ENCODE results near the gene NWD2.

Gene NWD2

GRCh38 chr4:37436546-37436945 is 192.0 kb downstream of the NWD2 start:
- no peak overlapping the region for H3K27ac ChIP-seq (ENCODE audit: insufficient read depth in 1 of 2, low read depth in 1 of 2, low read length in 2 of 2, poor library complexity in 1 of 2, severe bottlenecking in 2 of 2)
- H3K27me3 ChIP-seq (replicated peaks in 2 of 5; ENCODE audit: control insufficient read depth in 4 of 5, insufficient read depth in 5 of 5, low read length in 4 of 5), result no peaks in the 10 kb centered on the region
- WGBS (ENCODE audit: insufficient coverage), result no CpG with 5 or more reads among the region's 1 CpG
- H3K36me3 ChIP-seq (ENCODE audit: control insufficient read depth in 4 of 4, insufficient read depth in 4 of 4, low read length in 3 of 4), result no peaks in the 10 kb centered on the region
- peaks cover 0 to 1% (median 0%) of the 10 kb centered on the region in 5 experiments for H3K9me3 ChIP-seq (ENCODE audit: control extremely low read depth in 1 of 5, control insufficient read depth in 4 of 5, insufficient read depth in 2 of 5, low read depth in 1 of 5, low read length in 4 of 5)
- ChIA-PET CTCF (no interaction called here), POLR2A (no interaction called here)
- no peaks in the 10 kb centered on the region for H3K4me1 ChIP-seq (ENCODE audit: control extremely low read depth in 1 of 4, control insufficient read depth in 4 of 4, insufficient read depth in 4 of 4, low read length in 3 of 4)
- no peak overlapping the region for H3K4me3 ChIP-seq (ENCODE audit: control insufficient read depth in 1 of 7, extremely low read depth in 1 of 7, insufficient read depth in 4 of 7, low read depth in 2 of 7, low read length in 6 of 7)
- DNase-seq, result no peak

- ChIA-PET POLR2A (no interaction called here), CTCF (no interaction called here)
- Histone ChIP-seq H3K27me3 (replicated peaks in 2 of 5; ENCODE audit: control insufficient read depth in 4 of 5, insufficient read depth in 5 of 5, low read length in 4 of 5) (no peaks in the 10 kb centered on the region), H3K27ac (ENCODE audit: insufficient read depth in 1 of 2, low read depth in 1 of 2, low read length in 2 of 2, poor library complexity in 1 of 2, severe bottlenecking in 2 of 2) (no peak overlapping the region), H3K4me1 (ENCODE audit: control extremely low read depth in 1 of 4, control insufficient read depth in 4 of 4, insufficient read depth in 4 of 4, low read length in 3 of 4) (no peaks in the 10 kb centered on the region), H3K36me3 (ENCODE audit: control insufficient read depth in 4 of 4, insufficient read depth in 4 of 4, low read length in 3 of 4) (no peaks in the 10 kb centered on the region), H3K9me3 (ENCODE audit: control extremely low read depth in 1 of 5, control insufficient read depth in 4 of 5, insufficient read depth in 2 of 5, low read depth in 1 of 5, low read length in 4 of 5) (peaks cover 0 to 1% (median 0%) of the 10 kb centered on the region in 5 experiments), H3K4me3 (ENCODE audit: control insufficient read depth in 1 of 7, extremely low read depth in 1 of 7, insufficient read depth in 4 of 7, low read depth in 2 of 7, low read length in 6 of 7) (no peak overlapping the region)
- WGBS (ENCODE audit: insufficient coverage), result 92% methylated on average over 2 of the region's 4 CpGs
- DNase-seq, result no peak
Measured at GRCh38 chr4:37437163-37437562, 192.6 kb downstream of the NWD2 start.

GRCh38 chr4:37438564-37439279 is 194.2 kb downstream of the NWD2 start:
- no peak overlapping the region for H3K27ac ChIP-seq (ENCODE audit: insufficient read depth in 1 of 2, low read depth in 1 of 2, low read length in 2 of 2, poor library complexity in 1 of 2, severe bottlenecking in 2 of 2)
- no peaks in the 10 kb centered on the region for H3K4me1 ChIP-seq (ENCODE audit: control extremely low read depth in 1 of 4, control insufficient read depth in 4 of 4, insufficient read depth in 4 of 4, low read length in 3 of 4)
- DNase-seq, result no peak
- H3K27me3 ChIP-seq (replicated peaks in 2 of 5; ENCODE audit: control insufficient read depth in 4 of 5, insufficient read depth in 5 of 5, low read length in 4 of 5), result no peaks in the 10 kb centered on the region
- ChIA-PET CTCF (interaction anchor here (0.6 kb wide), 1 partner anchor 1301 kb away, joined by 3 read pairs; no protein-coding TSS in a partner anchor), POLR2A (no interaction called here)
- no peaks in the 10 kb centered on the region for H3K36me3 ChIP-seq (ENCODE audit: control insufficient read depth in 4 of 4, insufficient read depth in 4 of 4, low read length in 3 of 4)
- H3K4me3 ChIP-seq (ENCODE audit: control insufficient read depth in 1 of 7, extremely low read depth in 1 of 7, insufficient read depth in 4 of 7, low read depth in 2 of 7, low read length in 6 of 7), result no peak overlapping the region
- 100% methylated on average over 4 of the region's 8 CpGs for WGBS (ENCODE audit: insufficient coverage)
- H3K9me3 ChIP-seq (ENCODE audit: control extremely low read depth in 1 of 5, control insufficient read depth in 4 of 5, insufficient read depth in 2 of 5, low read depth in 1 of 5, low read length in 4 of 5), result peaks cover 0 to 1% (median 0%) of the 10 kb centered on the region in 5 experiments

GRCh38 chr4:37439809-37440474 is 195.4 kb downstream of the NWD2 start:
- H3K36me3 ChIP-seq (ENCODE audit: control insufficient read depth in 4 of 4, insufficient read depth in 4 of 4, low read length in 3 of 4), result no peaks in the 10 kb centered on the region
- no peaks in the 10 kb centered on the region for H3K4me1 ChIP-seq (ENCODE audit: control extremely low read depth in 1 of 4, control insufficient read depth in 4 of 4, insufficient read depth in 4 of 4, low read length in 3 of 4)
- H3K27me3 ChIP-seq (replicated peaks in 2 of 5; ENCODE audit: control insufficient read depth in 4 of 5, insufficient read depth in 5 of 5, low read length in 4 of 5), result no peaks in the 10 kb centered on the region
- no peak overlapping the region for H3K27ac ChIP-seq (ENCODE audit: insufficient read depth in 1 of 2, low read depth in 1 of 2, low read length in 2 of 2, poor library complexity in 1 of 2, severe bottlenecking in 2 of 2)
- peaks cover 0 to 1% (median 0%) of the 10 kb centered on the region in 5 experiments for H3K9me3 ChIP-seq (ENCODE audit: control extremely low read depth in 1 of 5, control insufficient read depth in 4 of 5, insufficient read depth in 2 of 5, low read depth in 1 of 5, low read length in 4 of 5)
- H3K4me3 ChIP-seq (ENCODE audit: control insufficient read depth in 1 of 7, extremely low read depth in 1 of 7, insufficient read depth in 4 of 7, low read depth in 2 of 7, low read length in 6 of 7), result no peak overlapping the region
- WGBS (ENCODE audit: insufficient coverage), result 98% methylated on average over 4 of the region's 5 CpGs
- POLR2A ChIA-PET, result no interaction called here
- CTCF ChIA-PET, result interaction anchor here (1.0 to 1.5 kb wide), 2 partner anchors 11 to 17 kb away, joined by 3 read pairs; no protein-coding TSS in a partner anchor
- no peak for DNase-seq

- no peaks in the 10 kb centered on the region for H3K36me3 ChIP-seq (ENCODE audit: control insufficient read depth in 4 of 4, insufficient read depth in 4 of 4, low read length in 3 of 4)
- H3K9me3 ChIP-seq (ENCODE audit: control extremely low read depth in 1 of 5, control insufficient read depth in 4 of 5, insufficient read depth in 2 of 5, low read depth in 1 of 5, low read length in 4 of 5), result peaks cover 0 to 1% (median 0%) of the 10 kb centered on the region in 5 experiments
- no peak overlapping the region for H3K27ac ChIP-seq (ENCODE audit: insufficient read depth in 1 of 2, low read depth in 1 of 2, low read length in 2 of 2, poor library complexity in 1 of 2, severe bottlenecking in 2 of 2)
- no peak for DNase-seq
- 100% methylated on average over 2 of the region's 2 CpGs for WGBS (ENCODE audit: insufficient coverage)
- ChIA-PET POLR2A (no interaction called here), CTCF (interaction anchor here (1.0 to 1.5 kb wide), 2 partner anchors 11 to 17 kb away, joined by 3 read pairs; no protein-coding TSS in a partner anchor)
- H3K27me3 ChIP-seq (replicated peaks in 2 of 5; ENCODE audit: control insufficient read depth in 4 of 5, insufficient read depth in 5 of 5, low read length in 4 of 5), result no peaks in the 10 kb centered on the region
- H3K4me1 ChIP-seq (ENCODE audit: control extremely low read depth in 1 of 4, control insufficient read depth in 4 of 4, insufficient read depth in 4 of 4, low read length in 3 of 4), result no peaks in the 10 kb centered on the region
- no peak overlapping the region for H3K4me3 ChIP-seq (ENCODE audit: control insufficient read depth in 1 of 7, extremely low read depth in 1 of 7, insufficient read depth in 4 of 7, low read depth in 2 of 7, low read length in 6 of 7)
Measured at GRCh38 chr4:37440501-37440900, 196.0 kb downstream of the NWD2 start.

- ChIA-PET CTCF (interaction anchor here (1.0 to 3.3 kb wide), 3 partner anchors 10 to 16 kb away, joined by 3 to 17 read pairs (median 3); a partner anchor contains a TSS), POLR2A (no interaction called here)
- DNase-seq, result no peak
- no peaks in the 10 kb centered on the region for H3K36me3 ChIP-seq (ENCODE audit: control insufficient read depth in 4 of 4, insufficient read depth in 4 of 4, low read length in 3 of 4)
- peaks cover 0 to 3% (median 0%) of the 10 kb centered on the region in 5 experiments for H3K27me3 ChIP-seq (replicated peaks in 2 of 5; ENCODE audit: control insufficient read depth in 4 of 5, insufficient read depth in 5 of 5, low read length in 4 of 5)
- no peak overlapping the region for H3K27ac ChIP-seq (ENCODE audit: insufficient read depth in 1 of 2, low read depth in 1 of 2, low read length in 2 of 2, poor library complexity in 1 of 2, severe bottlenecking in 2 of 2)
- 96% methylated on average over 8 of the region's 9 CpGs for WGBS (ENCODE audit: insufficient coverage)
- H3K4me1 ChIP-seq (ENCODE audit: control extremely low read depth in 1 of 4, control insufficient read depth in 4 of 4, insufficient read depth in 4 of 4, low read length in 3 of 4), result no peaks in the 10 kb centered on the region
- no peak overlapping the region for H3K4me3 ChIP-seq (ENCODE audit: control insufficient read depth in 1 of 7, extremely low read depth in 1 of 7, insufficient read depth in 4 of 7, low read depth in 2 of 7, low read length in 6 of 7)
- H3K9me3 ChIP-seq (ENCODE audit: control extremely low read depth in 1 of 5, control insufficient read depth in 4 of 5, insufficient read depth in 2 of 5, low read depth in 1 of 5, low read length in 4 of 5), result peaks cover 0 to 1% (median 0%) of the 10 kb centered on the region in 5 experiments
Measured at GRCh38 chr4:37441231-37442061, 196.9 kb downstream of the NWD2 start.

Measured in common myeloid progenitor, CD34-positive (primary cell).